Ishikawa (cell line): ENCODE data around the gene CLNK.

Source experiments
- CEBPB ChIP-seq: IDR thresholded peaks from 2 replicates; pipeline ENCODE4 v1.6.1; 2012
- CREB1 ChIP-seq: IDR thresholded peaks from 2 replicates; pipeline ENCODE4 v1.6.1; 2012; ENCODE audit warnings: low read depth
- EGR1 ChIP-seq: IDR thresholded peaks from 2 replicates; pipeline ENCODE4 v1.6.1; 2012
- EP300 ChIP-seq: IDR thresholded peaks from 2 replicates; pipeline ENCODE4 v1.6.1; 2012; ENCODE audit warnings: borderline replicate concordance
- FOXM1 ChIP-seq: IDR thresholded peaks from 2 replicates; pipeline ENCODE4 v1.6.1; 2012; ENCODE audit warnings: low read depth, borderline replicate concordance
- MAX ChIP-seq: IDR thresholded peaks from 2 replicates; pipeline ENCODE4 v1.6.1; 2012
- NFIC ChIP-seq: IDR thresholded peaks from 2 replicates; pipeline ENCODE4 v1.6.1; 2012
- RAD21 ChIP-seq: IDR thresholded peaks from 2 replicates; pipeline ENCODE4 v1.6.1; 2012; ENCODE audit warnings: low read depth
- REST ChIP-seq: IDR thresholded peaks from 2 replicates; pipeline ENCODE4 v1.6.1; 2012; ENCODE audit warnings: low read depth, mild to moderate bottlenecking
- TAF1 ChIP-seq: IDR thresholded peaks from 2 replicates; pipeline ENCODE4 v1.6.1; 2012; ENCODE audit warnings: low read depth, mild to moderate bottlenecking
- TCF12 ChIP-seq: IDR thresholded peaks from 2 replicates; pipeline ENCODE4 v1.6.1; 2012; ENCODE audit warnings: low read depth
- TEAD4 ChIP-seq: IDR thresholded peaks from 2 replicates; pipeline ENCODE4 v1.6.1; 2012
- USF1 ChIP-seq: IDR thresholded peaks from 2 replicates; pipeline ENCODE4 v1.6.1; 2012
- YY1 ChIP-seq: IDR thresholded peaks from 2 replicates; pipeline ENCODE4 v1.6.1; 2012; ENCODE audit warnings: low read depth
- ZBTB7A ChIP-seq: IDR thresholded peaks from 2 replicates; pipeline ENCODE4 v1.6.1; 2012; ENCODE audit warnings: low read depth

The CLNK gene

GRCh38 chr4:10716163-10716562 is 31.6 kb upstream of the CLNK start:
- no peak for TF ChIP-seq USF1
- no peak for TF ChIP-seq TCF12
- TF ChIP-seq CREB1: no peak
- no peak for TF ChIP-seq TEAD4
- TF ChIP-seq MAX: no peak
- no peak for TF ChIP-seq EGR1

GRCh38 chr4:10715696-10716095 is 31.1 kb upstream of the CLNK start:
- TF ChIP-seq USF1 (no peak), FOXM1 (no peak), YY1 (no peak), NFIC (no peak), REST (no peak)

- TF ChIP-seq EP300: no peak
- no peak for TF ChIP-seq TEAD4
- TF ChIP-seq FOXM1: no peak
- no peak for TF ChIP-seq CREB1
Measured at GRCh38 chr4:10715135-10715534, 30.6 kb upstream of the CLNK start.

GRCh38 chr4:10713591-10713990 is 29.0 kb upstream of the CLNK start:
- no peak for TF ChIP-seq TAF1
- TF ChIP-seq ZBTB7A: no peak
- no peak for TF ChIP-seq MAX
- TF ChIP-seq FOXM1: no peak
- TF ChIP-seq YY1: no peak
- no peak for TF ChIP-seq CREB1
- TF ChIP-seq REST: no peak
- TF ChIP-seq RAD21: no peak
- no peak for TF ChIP-seq NFIC
- TF ChIP-seq TCF12: no peak
- no peak for TF ChIP-seq USF1
- TF ChIP-seq TEAD4: no peak
- TF ChIP-seq EGR1: no peak
- no peak for TF ChIP-seq EP300
- no peak for TF ChIP-seq CEBPB

GRCh38 chr4:10706236-10706635 is 21.7 kb upstream of the CLNK start:
- TF ChIP-seq ZBTB7A: no peak
- no peak for TF ChIP-seq TCF12
- TF ChIP-seq MAX: no peak
- no peak for TF ChIP-seq USF1
- no peak for TF ChIP-seq EGR1
- TF ChIP-seq TAF1: no peak
- no peak for TF ChIP-seq NFIC
- TF ChIP-seq YY1: no peak
- no peak for TF ChIP-seq TEAD4
- no peak for TF ChIP-seq REST
- TF ChIP-seq FOXM1: no peak
- no peak for TF ChIP-seq CEBPB
- TF ChIP-seq EP300: no peak
